Cerebellar nuclear complex (tissue), 1 donor: ENCODE data around the gene CYP2W1.
"Not testable (repeated sequence)": the region's sequence is repeated elsewhere in the genome, so short reads cannot be mapped to it uniquely, and the experiment has no call there.

ENCODE experiments used
- DNase-seq, 2 experiments: peaks; one replicate each; lab custom pipeline; 2025; lab: John Stamatoyannopoulos, UW

CYP2W1 gene

GRCh38 chr7:952548-953441, 30.2 kb upstream of the CYP2W1 start:
- DNase-seq, result no peak

DNA sequence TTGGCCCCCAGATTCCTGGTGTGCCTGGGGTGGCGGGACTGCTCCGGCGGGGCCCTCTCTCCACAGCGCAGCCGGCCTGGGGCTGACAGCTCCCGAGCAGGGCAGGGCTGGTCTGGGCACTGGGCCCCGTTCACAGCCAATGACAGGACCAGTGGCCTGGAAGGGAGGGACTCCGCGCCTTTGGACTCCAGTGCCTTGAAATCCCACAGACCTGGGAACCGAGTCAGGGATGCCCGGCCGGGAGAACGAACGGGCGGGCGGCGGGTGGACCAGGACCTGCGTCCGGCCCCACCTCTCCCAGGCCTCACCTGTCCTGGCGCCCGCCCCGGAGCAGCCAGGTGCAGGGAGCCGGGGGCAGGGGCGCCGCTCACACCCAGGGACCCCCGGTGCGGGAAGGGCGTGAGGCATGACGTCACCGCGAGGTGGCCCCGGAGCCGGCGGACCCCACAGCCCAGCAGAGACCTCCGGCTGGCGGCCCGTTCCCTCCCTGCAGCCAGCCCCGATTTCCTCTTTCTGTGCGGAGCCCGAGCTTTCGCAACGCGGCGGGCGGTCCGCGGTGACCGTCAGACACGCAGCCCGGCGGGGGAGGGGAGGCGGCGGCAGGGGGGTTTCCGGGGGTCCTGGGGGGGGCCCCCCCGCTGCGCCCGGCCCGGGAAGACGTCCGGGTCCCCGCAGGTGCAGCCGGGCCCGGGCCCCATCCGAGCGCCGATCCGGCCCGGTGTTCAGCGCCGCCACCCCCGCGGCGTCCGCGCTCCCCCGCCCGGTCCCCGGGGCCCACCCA, 29.2 kb upstream of the CYP2W1 start:
- DNase-seq, result peak; percentile 63 to 82

DNA sequence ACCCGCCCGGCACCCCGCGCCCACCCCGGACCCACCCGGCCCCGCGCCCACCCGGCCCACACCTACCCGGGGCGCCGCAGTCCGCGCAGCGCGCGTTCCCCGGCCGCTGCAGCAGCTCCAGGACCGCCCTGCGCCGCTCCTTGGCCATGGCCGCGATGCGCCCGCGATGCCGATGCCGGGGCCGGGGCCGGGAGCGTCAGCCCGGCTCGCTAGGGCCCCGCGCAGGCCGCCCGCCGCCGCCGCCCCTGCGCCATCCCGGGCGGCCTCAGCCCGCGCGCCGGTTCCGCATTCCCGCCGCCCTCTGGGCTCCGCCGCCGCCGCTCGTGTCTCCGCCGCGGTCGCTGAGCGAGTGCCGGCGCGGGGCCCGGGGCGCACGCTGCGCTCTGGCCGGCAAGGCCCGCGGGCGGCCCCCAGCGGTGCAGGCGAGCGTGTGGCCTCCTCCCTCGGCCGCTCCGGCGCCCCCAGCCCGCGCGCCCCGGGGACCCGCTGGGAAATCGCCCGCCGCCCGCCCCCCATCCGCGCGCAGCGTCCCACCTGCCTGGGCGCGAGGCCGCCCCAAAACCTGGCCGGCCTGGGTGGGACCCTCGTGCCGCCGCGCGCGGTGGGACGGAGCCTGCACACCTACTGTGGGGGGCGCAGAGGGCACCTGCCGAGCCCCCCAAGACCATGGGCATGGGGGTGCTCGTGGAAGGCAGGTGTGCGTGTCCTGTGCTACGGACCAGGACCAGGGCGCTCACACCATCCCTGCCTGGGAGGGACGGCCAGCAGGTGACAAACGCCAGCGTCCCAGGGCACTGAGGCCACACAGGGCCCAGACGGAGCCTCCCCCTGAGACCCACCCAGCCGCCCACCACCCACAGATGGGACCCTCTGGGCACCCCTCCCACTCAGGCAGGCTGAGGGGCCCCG, 28.4 kb upstream of the CYP2W1 start, which contains the start of gene ADAP1:
Gene ADAP1, minus strand, starts transcription at position 351 of the 909 bp plus-strand sequence. Its CDS starts 203 bp downstream, at position 148.
- no peak for DNase-seq

DNA sequence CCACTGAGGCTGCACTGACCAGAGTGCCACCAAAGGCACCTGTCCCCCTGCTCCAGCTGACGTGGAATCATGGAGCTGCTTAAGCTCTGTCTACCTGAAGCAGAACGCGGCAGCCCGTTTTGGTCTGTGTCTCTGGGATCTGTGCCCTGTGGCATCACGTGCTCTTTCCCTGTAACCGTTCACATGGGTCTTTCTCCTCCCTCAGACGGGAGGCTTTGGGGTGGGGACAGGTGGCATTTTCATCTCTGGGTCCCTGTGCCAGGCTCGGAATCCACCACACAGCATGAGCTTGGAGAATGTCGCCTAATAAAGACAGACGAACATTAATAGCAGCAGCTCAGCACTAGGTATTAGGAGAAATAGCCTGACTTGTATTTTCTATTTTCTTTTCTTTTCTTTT, 26.9 kb upstream of the CYP2W1 start:
- DNase-seq, result peak; percentile 81 to 97

- DNase-seq, result no peak
These were observed 25.4 kb upstream of the CYP2W1 start for GRCh38 chr7:957418-958220.

GRCh38 chr7:958221-959200, 24.5 kb upstream of the CYP2W1 start:
- DNase-seq, result no peak

- DNase-seq, result no peak
These were observed 23.7 kb upstream of the CYP2W1 start for GRCh38 chr7:959271-959670.

DNA sequence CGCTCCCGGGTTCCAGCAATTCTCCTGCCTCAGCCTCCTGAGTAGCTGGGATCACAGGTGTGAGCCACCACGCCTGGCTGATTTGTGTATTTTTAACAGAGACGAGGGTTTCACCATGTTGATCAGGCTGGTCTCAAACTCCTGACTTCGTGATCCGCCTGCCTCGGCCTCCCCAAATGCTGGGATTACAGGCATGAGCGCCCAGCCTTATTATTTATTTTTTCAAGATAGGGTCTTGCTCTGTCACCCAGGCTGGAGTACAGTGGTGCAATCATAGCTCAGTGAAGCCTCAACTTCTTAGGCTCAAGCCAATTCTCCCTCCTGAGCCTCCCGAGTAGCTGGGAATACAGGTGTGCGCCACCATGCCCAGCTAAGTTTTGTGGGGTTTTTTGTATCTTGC, 23.2 kb upstream of the CYP2W1 start:
- not testable (repeated sequence) for DNase-seq

DNA sequence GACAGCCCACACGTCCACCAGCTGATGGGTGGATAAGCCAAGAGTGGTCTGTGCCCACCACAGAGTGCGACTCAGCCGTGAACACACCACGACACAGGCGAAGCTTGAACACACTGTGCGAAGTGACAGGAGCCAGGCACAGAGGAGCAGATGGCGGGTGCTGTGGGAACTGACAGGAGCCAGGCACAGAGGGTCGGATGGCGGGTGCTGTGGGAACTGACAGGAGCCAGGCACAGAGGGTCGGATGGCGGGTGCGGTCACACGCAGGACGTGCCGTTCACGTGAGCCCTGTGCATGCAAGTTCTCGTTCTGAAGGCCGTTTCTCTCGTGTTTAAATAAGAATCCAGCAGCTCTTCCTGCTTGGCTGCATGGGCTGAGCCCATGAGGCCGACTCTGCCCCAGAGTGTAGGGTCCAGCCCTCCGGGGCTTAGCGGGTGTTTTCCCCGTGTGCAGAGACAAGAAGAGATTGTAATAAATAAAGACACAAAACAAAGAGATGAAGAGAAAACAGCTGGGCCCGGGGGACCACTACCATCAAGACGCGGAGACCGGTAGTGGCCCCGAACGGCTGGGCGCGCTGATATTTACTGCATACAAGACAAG, 22.6 kb upstream of the CYP2W1 start:
- no peak for DNase-seq

GRCh38 chr7:960972-961371, 22.0 kb upstream of the CYP2W1 start:
- not testable (repeated sequence) for DNase-seq

DNA sequence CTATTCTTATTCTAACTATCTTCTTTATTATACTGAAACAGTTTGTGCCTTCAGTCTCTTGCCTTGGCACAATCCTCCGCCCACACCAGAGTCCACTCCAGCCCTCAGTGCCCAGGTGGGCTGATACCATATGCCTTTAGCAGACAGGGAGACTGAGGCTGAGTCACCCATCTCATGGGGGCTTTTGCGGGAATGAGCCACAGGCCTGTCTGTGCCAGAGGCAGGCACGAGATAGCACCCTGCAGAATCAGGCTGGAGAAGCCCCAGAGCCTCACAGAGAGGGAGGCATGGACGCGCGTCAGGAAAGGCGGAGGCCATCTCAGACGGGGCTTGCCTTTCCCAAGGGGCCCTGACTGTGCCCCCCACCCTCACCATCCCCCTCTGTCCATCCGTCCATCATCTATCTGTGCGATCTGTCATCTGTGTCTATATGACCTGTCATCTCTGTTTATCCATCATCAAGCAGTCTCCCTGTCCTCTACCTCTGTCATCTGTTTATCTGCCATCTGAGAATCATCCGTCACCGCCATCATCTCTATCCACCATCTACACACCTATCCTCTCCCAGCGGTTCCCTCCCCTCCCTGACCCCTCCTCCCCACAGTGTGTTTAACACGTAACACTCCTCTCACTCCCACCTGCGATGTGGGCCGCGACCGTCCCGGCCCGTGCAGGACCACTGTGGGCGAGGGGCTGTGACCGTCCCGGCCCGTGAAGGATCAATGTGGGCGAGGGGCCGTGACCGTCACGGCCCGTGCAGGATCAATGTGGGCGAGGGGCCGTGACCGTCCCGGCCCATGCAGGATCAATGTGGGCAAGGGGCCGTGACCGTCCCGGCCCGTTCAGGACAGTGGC, 21.2 kb upstream of the CYP2W1 start:
- DNase-seq, result no peak

DNA sequence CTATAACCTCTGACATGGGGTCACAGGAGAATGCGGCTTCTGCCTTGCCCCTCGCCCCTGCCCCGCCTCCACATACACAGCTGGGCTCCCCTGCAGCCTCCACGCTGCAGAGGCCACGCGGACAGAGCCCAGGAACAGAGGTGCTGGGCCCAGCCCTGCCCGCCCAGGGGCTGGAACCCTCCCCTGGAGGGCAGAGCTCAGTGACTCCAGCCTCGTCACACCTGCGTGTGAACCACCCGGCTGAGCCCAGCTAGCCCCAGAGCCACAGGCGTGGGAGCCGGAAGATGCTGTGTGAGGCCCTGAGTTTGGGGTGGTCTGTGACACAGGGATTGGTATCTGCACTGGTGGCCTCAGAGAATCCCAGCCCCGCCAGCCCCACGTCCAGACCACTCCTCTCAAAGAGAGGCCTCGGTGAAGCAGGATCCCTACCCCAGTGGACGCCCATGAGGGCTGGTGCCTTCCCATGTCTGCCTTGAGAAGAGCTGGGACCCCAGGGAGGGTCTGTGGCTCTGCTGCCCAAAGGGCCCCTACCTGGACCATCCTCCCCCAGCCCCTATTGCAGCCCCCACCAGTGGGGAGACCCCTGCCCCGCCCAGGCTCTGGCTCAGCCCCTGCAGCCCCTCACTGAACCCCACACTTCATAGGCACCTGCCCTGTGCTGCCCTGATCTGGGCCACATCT, 20.4 kb upstream of the CYP2W1 start:
- no peak for DNase-seq

GRCh38 chr7:963236-964078, 19.5 kb upstream of the CYP2W1 start:
- no peak for DNase-seq

- DNase-seq, result peak; percentile 17 to 92
These were observed 18.4 kb upstream of the CYP2W1 start for GRCh38 chr7:964401-965231.

- DNase-seq, result no peak
These were observed 16.5 kb upstream of the CYP2W1 start for GRCh38 chr7:966291-967069.
